Measurements from ENCODE around the gene N4BP3.
A peak's percentile ranks its signal among the peaks of the same experiment; 100 is the strongest.

Gene N4BP3

DNA sequence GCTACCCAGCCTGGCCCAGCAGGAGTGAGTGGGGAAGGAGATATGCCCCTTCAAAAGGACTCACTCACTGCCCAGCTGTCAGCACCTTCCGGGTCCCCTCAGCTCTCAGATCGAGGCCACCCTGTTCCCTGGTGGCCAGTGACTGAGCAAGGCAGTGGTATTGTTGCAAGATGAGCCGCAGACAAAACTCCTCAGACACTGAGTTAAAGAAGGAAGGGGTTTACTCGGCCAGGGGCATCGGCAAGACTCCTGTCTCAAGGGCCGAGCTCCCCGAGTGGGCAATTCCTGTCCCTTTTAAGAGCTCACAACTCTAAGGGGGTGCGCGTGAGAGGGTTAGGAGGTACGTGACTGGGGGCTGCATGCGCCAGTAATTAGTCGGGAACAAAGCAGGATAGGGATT, 9.7 kb upstream of the N4BP3 start:
- DNase-seq, result no peak

DNA sequence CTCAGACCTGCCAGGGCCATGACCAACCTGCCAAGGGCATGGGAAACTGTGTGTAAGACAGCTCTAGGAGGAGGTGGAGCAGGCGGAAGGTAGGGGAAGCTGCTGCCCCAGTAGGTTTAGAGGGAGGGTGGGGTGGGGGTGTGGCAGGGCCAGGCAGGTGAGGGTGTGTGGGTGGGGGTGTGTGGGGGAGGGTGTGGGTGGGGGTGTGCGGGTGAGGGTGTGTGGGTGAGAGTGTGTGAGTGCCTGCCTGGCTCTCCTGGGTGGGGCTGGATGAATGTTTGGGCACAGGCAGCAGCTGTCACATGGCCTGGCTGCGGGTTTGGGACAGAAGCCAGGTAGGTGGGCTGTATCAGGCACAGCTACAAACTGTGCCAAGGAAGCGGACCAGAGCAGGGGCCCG, 8.8 kb upstream of the N4BP3 start:
- no peak for DNase-seq

DNA sequence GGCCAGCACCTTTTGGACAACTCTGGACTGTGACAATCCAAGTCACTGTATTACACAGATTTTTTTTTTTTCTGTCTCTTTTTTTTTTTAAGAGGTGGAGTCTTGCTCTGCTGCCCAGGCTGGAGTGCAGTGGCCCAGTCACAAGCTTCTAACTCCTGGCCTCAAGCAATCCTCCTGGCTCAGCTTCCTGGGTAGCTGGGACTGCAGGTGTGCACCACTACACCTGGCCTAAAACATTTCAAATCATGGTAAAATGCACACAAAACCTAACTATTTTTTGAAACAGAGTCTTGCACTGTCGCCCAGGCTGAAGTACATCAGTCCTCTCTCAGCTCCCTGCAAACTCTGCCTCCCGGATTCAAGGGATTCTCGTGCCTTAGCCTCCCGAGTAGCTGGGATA, 7.2 kb upstream of the N4BP3 start:
- DNase-seq, result no peak

DNA sequence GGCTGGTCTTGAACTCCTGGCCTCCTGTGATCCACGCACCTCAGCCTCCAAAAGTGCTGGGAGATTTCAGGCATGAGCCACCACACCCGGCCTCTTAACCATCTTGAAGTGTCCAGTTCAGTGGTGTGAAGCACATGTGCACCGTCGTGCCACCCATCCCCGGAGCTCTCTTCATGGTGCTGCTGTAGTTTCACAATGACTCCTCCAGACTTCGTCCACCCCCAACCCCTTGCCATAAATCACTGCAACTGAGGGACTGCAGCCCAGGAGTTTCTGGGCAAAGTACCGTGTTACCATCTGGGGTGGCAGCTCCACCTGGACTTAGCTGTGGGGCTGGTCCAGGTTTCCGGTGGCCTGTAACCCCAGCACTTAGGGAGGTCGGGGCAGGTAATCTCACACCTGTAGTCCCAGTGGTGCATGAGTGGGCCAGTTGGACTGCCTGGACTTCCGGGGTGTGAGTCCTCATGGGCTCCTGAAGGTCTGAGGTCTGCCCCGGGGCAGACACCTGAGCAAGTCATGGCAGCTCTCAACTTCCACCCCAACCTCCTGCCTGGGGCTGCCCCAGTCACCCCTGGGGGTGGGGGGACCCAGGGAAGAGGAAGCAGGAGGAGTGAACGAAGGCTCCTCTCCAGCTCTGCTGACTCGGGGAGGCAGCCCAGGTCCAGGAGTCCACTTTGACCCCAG, 6.6 kb upstream of the N4BP3 start:
- no peak for DNase-seq

DNA sequence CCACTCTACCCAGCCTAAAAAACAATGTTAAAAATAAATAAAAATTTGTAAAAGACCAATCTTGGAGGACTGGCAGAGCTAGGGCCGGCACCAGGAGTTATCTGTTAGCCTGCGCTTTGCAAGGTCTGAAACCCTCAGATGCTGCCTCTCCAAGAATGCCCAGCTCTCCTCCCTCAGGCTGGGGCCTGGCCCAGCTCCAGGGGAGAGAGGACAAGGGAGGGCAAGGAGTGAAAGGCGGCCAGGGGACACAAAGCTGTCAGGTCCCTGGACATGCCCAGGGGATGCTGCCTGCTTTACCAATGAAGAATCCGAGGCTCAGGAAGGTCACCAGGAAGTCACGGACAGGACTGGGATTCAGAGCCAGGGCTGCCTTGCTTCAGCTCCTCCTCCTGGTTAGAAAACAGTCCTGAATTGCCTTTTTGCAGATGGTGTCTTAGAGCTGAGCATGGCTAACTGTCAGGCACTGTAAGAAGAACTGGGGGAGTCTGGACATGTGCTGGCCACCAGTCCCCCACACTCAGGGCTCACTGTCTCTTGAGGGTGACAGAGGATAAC, 5.5 kb upstream of the N4BP3 start:
- no peak for DNase-seq

DNA sequence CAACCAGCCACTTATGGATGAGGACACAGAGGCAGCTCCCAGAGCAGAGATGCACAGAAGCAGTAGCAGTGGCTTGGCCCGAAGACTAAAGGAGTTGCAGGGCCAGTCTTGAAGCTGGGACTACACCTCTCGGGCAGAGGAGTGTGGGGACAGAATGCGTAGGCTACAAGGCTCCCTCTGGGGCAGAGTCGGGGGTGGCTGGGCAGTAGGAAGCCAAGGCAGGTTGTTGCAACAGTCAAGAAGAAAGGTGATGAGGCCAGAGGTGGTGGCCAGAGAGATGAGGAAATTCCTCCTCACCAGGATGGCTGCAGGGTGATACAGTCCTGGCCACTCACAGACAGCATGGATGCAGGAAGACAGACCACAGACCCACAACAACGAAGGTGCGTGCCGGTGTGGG, 4.9 kb upstream of the N4BP3 start:
- no peak for DNase-seq

DNA sequence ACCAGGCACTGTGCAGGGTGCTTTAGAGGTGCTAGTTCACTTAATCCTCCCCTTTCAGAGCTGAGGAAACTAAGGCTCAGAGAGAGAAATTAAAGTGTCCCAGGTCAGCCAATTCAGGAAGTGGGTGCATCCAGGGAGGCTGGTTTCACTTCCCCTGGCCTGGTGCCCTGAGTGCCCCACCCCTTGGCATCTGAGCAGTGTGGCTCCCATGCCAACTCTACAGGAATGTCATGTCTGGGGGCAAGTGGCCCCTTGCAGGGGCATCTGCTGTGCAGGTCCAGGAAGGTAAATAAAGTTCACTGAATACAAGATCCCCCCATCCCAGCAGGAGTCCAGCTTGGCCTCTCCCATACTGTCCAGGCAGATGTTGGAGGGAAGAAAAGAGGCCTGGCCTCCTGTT, 4.4 kb upstream of the N4BP3 start:
- no peak for DNase-seq

DNA sequence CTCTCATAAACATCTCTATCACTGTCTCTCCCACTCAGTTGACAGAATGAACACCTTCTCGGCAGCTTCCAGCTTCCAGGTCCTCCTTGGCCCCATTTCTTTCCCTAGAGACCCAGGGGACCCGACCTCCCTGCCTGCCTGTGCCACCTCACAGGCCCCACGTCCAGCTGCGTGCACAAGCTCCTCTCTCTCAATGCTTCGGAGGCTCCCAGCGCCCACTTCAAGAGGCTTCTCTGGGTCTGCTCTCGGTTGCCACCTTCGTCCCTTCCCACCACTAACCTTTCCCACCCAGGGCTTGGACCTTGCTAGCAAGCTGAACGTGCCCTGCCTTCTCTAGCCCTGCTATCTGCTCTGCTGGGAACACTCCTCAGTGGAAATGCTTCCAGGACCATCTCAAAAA, 2.8 kb upstream of the N4BP3 start:
- DNase-seq, result no peak

DNA sequence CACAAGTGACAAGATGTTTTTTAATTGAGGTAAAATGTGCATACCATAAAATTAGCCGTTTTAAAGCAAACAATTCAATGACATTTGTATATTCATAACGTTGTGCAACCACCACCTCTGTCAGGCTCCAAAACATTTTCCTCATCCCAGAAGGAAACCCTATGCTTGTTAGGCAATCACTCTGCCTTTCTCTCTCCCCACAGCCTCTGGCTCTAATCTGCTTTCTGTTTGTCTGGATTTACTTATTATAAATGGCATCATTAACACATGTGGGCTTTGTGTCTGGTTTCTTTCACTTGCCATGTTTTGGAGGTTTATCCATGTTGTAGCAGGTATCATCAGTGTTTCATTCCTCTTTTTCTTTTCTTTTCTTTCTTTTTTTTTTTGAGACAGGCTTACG, 1.4 kb upstream of the N4BP3 start:
- DNase-seq, result no peak

DNA sequence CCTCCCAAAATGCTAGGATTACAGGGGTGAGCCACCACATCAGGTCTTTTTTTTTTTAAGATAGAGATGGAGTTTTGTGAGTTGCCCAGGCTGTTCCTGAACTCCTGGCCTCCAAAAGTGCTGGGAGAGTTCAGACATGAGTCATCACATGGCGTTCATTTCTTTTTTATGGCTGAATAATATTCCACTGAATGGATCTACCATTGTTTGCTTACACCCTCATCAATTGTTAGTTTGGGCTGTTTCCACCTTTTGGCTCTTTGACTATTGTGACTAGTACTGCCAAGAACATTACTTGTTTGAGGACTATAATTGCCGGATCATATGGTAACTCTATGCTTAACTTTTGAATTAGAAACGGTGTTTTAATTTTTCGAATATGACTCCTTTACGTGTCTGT, 787 bp upstream of the N4BP3 start:
- DNase-seq, result no peak

DNA sequence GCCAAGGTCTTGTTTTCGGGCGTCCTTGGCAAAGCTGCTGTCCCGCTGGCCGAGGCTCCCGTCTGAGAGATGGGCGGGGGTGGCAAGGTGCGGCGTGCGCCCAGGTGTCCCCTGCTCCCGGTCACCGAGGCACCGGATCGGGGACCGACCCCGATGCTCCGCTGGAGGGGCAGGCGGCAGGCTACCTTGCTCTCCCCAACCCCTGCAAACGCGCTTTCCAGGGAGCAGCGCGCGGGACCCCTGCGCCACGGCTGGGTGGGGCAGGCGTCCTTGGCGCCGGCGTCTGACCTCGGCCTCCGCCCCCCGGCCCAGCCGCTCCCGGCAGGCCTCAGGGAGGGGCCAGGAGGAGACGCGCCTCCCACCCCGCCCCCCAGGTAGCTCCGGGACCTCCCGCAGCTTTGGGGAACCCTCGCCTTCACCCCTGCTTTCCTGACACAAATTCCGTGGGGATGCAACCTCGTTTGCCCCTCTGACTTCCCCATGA, 551 bp downstream of the N4BP3 start:
- peak in 2 of 3 experiments; percentile 23 to 41 for DNase-seq

DNA sequence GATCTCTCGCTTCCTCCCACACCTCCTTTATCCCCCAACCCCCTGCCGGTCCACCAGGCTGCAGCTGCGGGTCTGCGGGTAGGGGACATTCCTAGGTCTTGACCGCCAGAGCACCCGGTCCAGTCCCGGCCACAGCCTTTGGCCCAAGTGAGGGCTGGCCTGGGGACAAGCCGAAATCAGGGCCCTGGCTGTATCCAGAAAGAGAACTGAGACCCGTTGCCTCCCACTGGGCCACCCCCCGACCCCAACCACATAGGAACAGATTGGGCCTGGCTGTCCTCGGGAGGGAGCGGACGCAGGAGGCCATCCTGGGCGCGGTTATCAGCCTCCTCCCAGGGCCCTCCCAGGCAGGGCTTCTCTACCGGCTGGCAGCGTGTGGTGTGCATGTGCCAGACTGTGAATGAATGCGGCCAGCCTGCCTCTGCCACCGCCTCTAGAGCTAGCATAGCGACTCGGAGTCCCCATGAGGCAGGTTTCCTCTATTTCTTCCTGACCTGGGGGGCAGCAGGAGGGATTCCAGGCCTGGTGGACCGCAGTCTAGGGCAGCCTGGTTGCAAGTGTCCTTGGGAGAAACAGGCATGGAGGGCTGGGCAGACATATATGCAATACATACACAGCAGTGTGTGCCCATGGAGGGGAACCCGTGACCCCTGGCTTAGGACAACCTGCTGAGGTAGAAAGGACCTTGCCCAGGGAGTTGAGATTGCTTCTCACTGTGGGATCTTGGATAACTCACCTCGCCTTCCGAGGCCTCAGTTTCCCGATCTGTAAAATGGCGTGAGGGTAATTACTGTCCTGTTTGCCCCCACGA, 1.2 kb downstream of the N4BP3 start:
- DNase-seq, result peak in 2 of 3 experiments; percentile 23 to 34

DNA sequence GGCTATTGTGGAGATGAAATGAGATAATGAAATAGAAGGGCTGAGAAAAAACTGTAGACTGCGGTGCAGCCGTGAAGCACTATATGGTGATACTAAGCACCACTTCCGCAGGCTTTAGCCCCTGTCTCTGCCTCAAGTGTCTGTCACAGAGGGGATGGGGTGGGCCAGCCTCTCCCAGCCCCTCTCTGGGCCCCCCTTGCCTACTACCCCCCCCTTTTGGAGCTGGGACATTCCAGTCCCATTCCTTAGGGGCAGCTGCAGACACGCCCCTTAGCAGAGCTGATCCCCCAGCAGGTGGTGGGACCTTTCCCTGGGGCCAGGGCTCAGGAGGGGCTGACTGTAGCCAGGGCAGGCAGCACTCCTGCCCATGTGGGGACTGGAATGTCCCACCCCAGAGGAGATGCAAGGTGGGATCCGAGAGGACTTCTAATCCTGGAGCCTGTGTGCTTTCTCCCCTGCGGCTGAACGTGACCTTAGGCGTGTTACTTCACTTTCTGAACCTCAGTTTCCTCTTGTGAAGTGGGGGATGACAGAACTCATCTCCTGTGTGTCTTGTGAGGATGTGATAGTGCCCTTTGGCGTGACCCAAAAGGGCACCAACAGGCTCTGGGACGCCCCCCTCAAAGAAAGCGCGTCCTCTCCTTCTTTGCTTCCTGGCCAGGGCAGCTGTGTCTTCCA, 1.9 kb downstream of the N4BP3 start:
- DNase-seq, result no peak

DNA sequence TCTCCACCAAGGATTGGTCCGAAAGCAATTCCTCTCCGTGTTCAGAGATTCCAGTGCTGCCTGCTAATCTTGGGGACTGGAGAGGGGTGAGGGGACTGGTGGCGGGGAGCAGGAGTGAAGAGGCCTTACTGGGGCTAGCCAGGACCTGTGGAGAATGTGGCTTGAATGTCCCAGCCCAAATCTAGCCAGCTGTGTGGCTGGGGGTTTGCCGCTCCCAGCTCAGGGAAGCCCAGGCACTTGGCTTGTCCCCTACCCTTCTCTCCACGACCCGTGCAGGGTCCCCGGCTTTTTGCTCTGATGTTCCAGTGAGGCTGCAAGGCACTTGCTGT, 2.4 kb downstream of the N4BP3 start:
- DNase-seq, result no peak

DNA sequence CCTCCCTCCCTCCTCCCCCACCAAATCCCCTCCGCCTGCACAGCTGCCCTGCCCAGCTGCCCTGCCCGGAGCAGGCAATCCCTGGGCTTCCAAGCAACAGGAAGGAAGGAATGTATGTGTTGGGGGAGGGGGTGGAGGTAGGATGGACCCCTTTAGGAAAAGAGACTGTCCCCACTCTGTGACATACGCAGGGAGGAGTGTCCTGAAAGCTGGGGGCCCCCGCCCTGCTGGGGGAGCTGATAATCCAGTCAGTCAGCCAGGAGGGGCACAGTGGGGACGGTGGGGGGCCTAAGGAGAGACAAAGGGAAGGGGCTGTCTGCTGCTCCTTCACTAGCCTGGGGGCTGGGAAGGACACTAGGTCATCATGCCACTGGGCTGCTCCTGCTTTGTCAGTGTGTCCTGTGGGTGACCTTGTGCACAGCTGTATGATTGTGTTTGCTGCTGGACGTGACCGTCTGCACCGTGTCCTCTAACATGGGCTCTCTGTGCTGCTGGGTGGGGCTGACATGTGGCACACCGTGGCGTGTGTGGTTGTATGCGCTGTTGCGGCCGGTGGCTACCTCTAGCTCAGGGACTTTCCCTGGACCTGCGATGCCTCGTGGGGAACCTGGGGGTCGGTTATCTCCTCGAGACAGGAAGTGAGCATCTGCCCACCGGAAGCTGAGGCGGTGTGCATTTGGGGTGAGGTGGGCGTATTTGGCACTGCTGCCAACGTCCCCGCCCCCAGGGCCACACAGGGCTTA, 3.0 kb downstream of the N4BP3 start:
- no peak for DNase-seq

DNA sequence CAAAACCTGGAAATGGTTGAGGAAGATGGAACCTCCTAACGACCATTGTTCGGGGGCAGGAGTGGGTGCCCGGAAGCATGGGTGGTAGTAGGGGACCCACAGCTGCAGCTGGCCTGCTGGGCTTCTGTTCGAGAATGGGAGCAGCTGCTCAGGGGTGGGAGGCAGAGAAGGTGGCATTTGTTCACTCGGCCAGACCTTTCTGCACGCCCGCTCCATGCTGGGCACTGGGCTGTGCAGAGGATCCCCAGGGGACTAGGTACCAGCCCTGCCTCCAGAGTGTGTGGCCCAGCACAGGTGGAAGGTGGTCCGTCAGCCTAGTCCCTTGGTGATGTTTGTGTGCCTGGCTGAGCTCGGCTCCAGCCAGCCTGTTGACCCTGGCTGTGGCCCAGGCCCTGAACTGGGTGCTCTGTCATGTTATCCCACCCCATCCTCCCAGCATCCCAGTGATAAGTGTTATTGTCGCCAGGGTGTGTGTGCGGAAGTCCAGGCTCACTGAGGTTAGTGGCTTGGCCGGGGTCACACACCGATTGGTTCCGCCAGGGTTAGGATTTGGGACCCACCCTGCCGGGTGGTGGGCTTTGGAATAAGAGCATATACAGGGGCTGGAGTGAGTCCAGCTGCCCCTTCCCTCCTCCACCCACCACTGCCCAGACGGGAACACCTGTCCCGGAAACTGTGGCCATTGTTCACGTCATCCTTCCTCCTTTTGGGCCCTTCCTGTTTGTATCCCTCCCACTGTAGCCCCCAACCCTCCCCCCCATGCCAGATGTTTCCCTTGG, 4.8 kb downstream of the N4BP3 start:
- DNase-seq, result no peak

DNA sequence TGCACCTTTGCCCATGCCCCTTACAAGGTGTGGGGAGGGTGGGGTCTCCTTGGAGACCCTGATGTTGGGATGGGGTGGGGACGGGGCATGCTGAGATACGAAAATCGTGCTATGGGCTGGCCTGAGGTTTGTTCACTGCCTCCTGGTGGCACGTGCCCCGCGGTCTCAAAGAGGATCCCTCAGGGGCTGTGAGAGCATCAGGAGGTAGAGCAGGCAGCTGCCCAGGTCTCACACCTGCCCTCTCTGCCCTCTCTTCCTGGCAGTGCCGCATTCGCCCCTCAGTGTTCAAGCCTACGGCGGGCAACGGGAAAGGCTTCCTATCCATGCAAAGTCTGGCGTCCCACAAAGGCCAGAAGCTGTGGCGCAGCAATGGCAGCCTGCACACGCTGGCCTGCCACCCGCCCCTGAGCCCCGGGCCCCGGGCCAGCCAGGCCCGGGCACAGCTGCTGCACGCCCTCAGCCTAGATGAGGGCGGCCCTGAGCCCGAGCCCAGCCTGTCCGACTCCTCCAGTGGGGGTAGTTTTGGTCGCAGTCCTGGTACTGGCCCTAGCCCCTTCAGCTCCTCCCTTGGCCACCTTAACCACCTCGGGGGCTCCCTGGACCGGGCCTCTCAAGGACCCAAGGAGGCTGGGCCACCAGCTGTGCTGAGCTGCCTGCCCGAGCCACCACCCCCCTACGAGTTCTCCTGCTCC, 6.7 kb downstream of the N4BP3 start:
- DNase-seq, result no peak

DNA sequence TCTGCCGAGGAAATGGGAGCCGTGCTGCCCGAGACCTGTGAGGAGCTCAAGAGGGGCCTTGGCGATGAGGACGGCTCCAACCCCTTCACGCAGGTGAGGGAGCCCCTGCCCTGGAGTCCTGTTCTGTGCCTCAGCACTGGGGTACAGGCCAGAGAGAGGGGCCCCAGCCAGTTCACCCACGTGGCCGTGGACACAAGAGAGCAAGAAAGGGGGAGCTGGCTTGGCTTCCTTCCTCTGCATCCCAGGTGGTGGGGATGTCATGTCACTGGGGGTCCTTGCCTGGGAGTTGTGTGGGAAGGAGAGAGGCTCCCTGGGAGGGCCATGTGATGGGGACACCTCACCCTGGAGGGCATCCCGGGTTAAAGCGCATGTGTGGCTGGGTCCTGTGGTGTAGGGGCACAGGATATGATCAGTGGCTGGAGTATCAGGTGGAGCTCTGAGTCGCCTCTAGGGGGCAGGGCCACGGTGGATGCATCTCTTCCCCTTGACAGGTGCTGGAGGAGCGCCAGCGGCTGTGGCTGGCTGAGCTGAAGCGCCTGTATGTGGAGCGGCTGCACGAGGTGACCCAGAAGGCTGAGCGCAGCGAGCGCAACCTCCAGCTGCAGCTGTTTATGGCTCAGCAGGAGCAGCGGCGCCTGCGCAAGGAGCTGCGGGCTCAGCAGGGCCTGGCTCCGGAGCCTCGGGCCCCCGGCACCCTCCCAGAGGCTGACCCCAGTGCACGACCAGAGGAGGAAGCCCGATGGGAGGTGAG, 7.5 kb downstream of the N4BP3 start:
- DNase-seq, result peak; percentile 78 to 94 (median 94)

DNA sequence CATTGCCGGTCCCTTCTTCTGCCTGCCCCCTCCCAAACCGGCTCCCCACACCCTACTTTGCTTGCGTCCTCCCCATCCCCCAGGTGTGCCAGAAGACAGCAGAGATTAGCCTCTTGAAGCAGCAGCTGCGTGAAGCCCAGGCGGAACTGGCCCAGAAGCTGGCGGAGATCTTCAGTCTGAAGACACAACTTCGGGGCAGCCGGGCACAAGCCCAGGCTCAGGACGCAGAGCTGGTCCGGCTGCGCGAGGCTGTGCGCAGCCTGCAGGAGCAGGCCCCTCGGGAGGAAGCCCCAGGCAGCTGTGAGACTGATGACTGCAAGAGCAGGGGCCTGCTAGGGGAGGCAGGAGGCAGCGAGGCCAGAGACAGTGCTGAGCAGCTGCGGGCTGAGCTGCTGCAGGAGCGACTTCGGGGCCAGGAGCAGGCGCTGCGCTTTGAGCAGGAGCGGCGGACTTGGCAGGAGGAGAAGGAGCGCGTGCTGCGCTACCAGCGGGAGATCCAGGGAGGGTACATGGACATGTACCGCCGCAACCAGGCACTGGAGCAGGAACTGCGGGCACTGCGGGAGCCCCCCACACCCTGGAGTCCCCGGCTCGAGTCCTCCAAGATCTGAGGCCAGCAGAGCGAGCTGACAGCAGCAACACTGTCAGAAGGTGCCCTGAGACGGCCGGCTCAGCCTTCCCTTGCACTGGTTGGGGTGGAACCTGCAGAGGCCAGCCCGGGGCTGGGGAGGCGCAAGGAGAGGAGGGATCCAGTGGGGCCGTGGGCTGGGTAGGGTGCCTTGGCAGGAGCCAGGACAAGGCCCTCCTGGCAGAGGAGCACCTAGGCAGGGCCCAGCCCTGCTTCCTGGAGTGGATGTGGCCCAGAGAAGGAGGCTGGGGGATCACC, 8.3 kb downstream of the N4BP3 start:
- DNase-seq, result peak; percentile 51 to 75 (median 70)

DNA sequence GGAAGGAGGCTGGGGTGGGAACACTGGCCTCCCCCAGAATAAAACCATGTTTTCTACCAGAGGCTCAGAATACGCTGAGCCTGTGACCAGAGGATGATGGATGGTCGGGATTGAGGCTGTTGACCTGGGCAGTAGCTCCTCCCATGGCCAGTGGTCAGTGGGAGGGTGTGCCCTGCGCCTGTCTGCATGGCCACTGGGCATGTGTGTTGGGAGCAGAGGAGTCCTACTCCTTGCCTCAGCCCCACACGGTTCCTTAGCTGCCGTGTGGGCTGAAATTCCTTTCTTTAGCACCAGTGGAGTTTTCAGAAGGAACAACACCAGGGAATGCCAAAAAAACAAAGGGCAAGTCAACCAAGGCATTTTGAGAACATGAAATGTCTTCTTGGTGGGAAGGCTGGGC, 9.0 kb downstream of the N4BP3 start:
- DNase-seq, result no peak

Data from NCI-H1417 (cell line).